Small intestine (tissue), 7 donors: ENCODE data around the gene AKR7A2. TPM values are rescaled to one million over a fixed set of nuclear protein-coding genes. Genes with fewer than 3 reads are reported as not detected.
A peak's percentile ranks its signal among the peaks of the same experiment; 100 is the strongest.
"Not testable (repeated sequence)": the region's sequence is repeated elsewhere in the genome, so short reads cannot be mapped to it uniquely, and the experiment has no call there.

ENCODE experiments used
- DNase-seq, 2 donors: peaks; one replicate each; pipeline versions ENCODE4 v3.0.0 to v3.0.0-alpha.2; 2013
- FAIRE-seq: peaks from 2 replicates; lab custom pipeline; 2012; peaks lifted over from hg19 to GRCh38; lab: Jason Lieb, UNC
- H3K27ac ChIP-seq, 3 donors: one replicate each; pipeline ENCODE4 v1.5.1; 2013; ENCODE audit warnings: low read length in 2 of 3, mild to moderate bottlenecking in 2 of 3, control low read depth in 1 of 3, inconsistent platforms in 1 of 3, low read depth in 1 of 3, moderate library complexity in 1 of 3
- H3K27me3 ChIP-seq, 3 donors: one replicate each; pipeline ENCODE4 v1.6.1; 2013; ENCODE audit warnings: low read length in 3 of 3, inconsistent platforms in 1 of 3; ENCODE audit not compliant: control insufficient read depth in 3 of 3, insufficient read depth in 3 of 3
- H3K36me3 ChIP-seq, 3 donors: one replicate each; pipeline ENCODE4 v1.6.1; 2013; ENCODE audit warnings: low read length in 3 of 3, inconsistent platforms in 1 of 3, low read depth in 1 of 3, mild to moderate bottlenecking in 1 of 3, moderate library complexity in 1 of 3; ENCODE audit not compliant: control insufficient read depth in 3 of 3, insufficient read depth in 2 of 3
- H3K4me1 ChIP-seq, 3 donors: one replicate each; pipeline ENCODE4 v1.6.1; 2013; ENCODE audit warnings: low read length in 2 of 3, inconsistent platforms in 1 of 3, low read depth in 1 of 3, mild to moderate bottlenecking in 1 of 3, moderate library complexity in 1 of 3; ENCODE audit not compliant: control insufficient read depth in 3 of 3, insufficient read depth in 2 of 3
- H3K4me3 ChIP-seq, 3 donors: one replicate each; pipeline ENCODE4 v1.5.1; 2013; ENCODE audit warnings: low read length in 3 of 3, control low read depth in 1 of 3, inconsistent platforms in 1 of 3, low read depth in 1 of 3, mild to moderate bottlenecking in 1 of 3, moderate library complexity in 1 of 3
- H3K9me3 ChIP-seq, 2 donors: one replicate each; pipeline ENCODE4 v1.6.1; 2013; ENCODE audit warnings: low read depth in 1 of 2, low read length in 1 of 2; ENCODE audit not compliant: control insufficient read depth in 2 of 2, insufficient read depth in 1 of 2
- WGBS, 3 donors: extraction: QIAGEN DNeasy Blood & Tissue Kit; methylation state at CpG; one replicate each; pipeline ENCODE4 v1.1.7; 2013; 5-methylcytosine and 5-hydroxymethylcytosine counted together
- polyA plus RNA-seq, 4 donors: library from polyadenylated mRNA; stranded (reverse) in 3 of 4; unstranded in 1 of 4; fragments of 200-250 nt in 3 of 4; fragments of 120-200 nt in 1 of 4; gene quantifications; one replicate each; pipeline versions ENCODE4 v1.2.1 to v1.2.3, GENCODE V29; 2013
- donor health status: healthy with polysubstance abuse.
- donor health status: control.
- donor health status: control.
- donor health status: Bipolar disorder and iron deficiency.
- donor health status: healthy.

The AKR7A2 gene
- polyA plus RNA-seq, 4 donors, result 73.2 to 153 (median 119) TPM

- WGBS, 3 donors, result 95 to 96% (median 95%) methylated on average over 10 of the region's 10 CpGs
- H3K27ac ChIP-seq, FAIRE-seq, H3K4me3 ChIP-seq, H3K27me3 ChIP-seq, DNase-seq, H3K9me3 ChIP-seq: not testable (repeated sequence)
- H3K4me1 ChIP-seq, result peaks cover 0 to 19% (median 4%) of the 10 kb centered on the region in 3 donors
- peaks cover 16 to 65% (median 20%) of the 10 kb centered on the region in 3 donors for H3K36me3 ChIP-seq
Measured at GRCh38 chr1:19304081-19304480, 7.9 kb downstream of the AKR7A2 start.

DNA sequence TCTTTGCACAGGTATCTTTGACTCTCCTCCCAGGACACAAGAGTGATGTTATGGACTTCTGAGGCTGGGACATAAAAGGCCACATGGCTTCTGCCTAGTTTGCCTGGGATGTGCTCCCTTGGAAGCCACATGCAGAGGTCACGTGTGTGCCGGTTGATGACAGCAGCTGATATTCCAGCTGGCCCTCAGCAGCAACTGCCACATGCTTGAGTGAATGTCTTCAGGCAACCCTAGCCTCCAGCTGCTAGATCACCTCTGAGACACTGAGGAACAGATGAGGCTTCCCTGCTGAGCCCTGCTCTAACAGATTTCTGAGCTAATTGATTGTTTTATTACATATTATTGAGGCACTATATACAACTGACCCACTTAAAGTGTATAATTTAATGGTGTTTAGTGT, 11.7 kb downstream of the AKR7A2 start:
- H3K27ac ChIP-seq, result no peak overlapping the region
- H3K4me1 ChIP-seq, result no peaks in the 10 kb centered on the region
- peaks cover 0 to 14% of the 10 kb centered on the region in 2 donors for H3K9me3 ChIP-seq
- FAIRE-seq (no peak), DNase-seq (no peak)
- no peaks in the 10 kb centered on the region for H3K27me3 ChIP-seq
- H3K4me3 ChIP-seq, result no peak overlapping the region
- 89 to 95% (median 92%) methylated on average over 2 of the region's 2 CpGs for WGBS, 3 donors
- H3K36me3 ChIP-seq, result peaks cover 8 to 36% (median 13%) of the 10 kb centered on the region in 3 donors

DNA sequence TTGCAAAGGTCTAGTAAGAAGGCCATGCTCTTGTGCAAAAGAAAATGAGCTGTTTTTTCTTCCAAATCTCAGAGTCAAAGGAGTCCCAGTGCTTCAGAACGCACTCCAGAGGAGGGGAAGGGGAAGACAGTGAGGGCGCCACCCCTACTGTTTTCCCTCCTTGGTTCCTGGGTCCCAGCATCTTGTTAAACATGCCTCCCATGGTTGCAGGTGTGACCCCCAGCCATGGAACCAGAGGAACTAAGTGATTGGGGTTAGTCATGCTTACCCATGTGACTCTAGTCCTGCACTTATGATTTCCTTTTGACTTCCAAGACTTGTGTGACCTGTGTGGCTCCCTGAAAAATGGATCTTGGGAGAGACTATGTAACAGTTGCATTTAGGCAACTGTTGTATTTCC, 17.3 kb downstream of the AKR7A2 start:
- no peaks in the 10 kb centered on the region for H3K27me3 ChIP-seq
- H3K4me3 ChIP-seq, result no peak overlapping the region
- H3K4me1 ChIP-seq, result no peaks in the 10 kb centered on the region
- peaks cover 0 to 40% of the 10 kb centered on the region in 2 donors for H3K9me3 ChIP-seq
- FAIRE-seq (no peak), DNase-seq (no peak)
- H3K27ac ChIP-seq, result no peak overlapping the region
- peaks cover 0 to 6% (median 0%) of the 10 kb centered on the region in 3 donors for H3K36me3 ChIP-seq
- WGBS, 3 donors, result 76 to 100% (median 79%) methylated on average over 2 of the region's 2 CpGs

- peak overlapping the region in 2 of 3 donors; percentile 56 to 88 for H3K27ac ChIP-seq
- peaks cover 0 to 24% (median 0%) of the 10 kb centered on the region in 3 donors for H3K4me1 ChIP-seq
- FAIRE-seq, result no peak
- peaks cover 3 to 16% (median 10%) of the 10 kb centered on the region in 3 donors for H3K36me3 ChIP-seq
- peaks cover 0 to 20% of the 10 kb centered on the region in 2 donors for H3K9me3 ChIP-seq
- H3K27me3 ChIP-seq, result no peaks in the 10 kb centered on the region
- DNase-seq, result peak in 1 of 2 donors; percentile 77
- 16 to 48% (median 31%) methylated on average over 2 of the region's 2 CpGs for WGBS, 3 donors
- H3K4me3 ChIP-seq, result peak overlapping the region; percentile 36 to 96 (median 47)
Measured at GRCh38 chr1:19289244-19289643, 22.7 kb downstream of the AKR7A2 start.

DNA sequence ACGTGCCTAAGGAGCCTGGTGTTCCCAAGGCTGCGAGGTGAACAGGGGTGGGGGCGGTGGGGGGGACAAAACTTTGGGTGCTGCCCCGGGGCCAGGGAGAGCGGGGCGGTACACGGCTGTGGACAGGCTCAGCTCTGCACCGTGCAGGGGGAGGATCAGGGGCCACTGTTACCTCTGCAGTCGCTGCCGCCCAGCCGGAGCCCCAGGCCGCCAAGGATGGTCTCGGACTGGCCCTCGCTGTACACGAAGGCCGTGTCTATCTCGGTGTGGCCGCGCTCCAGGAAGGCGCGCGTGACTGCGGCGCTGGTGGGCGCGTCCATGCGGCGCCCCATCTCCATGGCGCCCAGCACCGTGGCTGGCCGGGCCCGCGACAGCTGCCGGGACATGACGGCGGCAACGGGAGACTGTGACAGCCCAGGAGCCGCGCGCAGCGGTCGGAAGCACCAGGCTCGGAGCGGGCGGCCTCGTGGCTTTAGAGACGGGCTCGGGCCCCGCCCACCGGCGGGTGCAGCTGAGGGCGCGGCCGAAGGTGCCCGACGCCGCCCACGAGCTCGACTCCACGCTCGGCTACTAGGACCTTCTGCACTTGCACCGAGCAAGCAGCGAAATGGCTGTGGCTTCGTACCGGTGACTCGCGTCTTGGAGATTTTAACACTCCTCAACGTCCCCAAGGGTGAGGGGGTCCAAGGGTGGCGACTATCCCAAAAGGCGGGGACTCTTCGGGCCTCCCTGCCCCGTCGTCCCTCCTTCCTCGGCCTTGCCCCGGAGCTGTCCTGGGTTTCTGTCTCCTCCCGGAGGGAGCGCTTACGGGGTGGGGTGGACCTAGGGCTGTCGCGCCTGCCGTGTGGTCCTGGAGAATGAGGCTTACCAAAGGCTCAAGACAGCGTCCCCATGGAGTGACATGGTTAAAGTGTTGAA, 23.4 kb downstream of the AKR7A2 start, which contains the start of gene AKR7A3:
TSS of gene AKR7A3 (minus strand) at position 447 of the 918 bp plus-strand sequence. CDS start at position 386, 61 bp downstream.
- Histone ChIP-seq H3K4me3 (peak within 1 kb of the TSS; percentile 36 to 96 (median 47)), H3K27ac (peak within 1 kb of the TSS in 2 of 3 donors; percentile 93 to 94), H3K4me1 (peaks cover 0 to 24% (median 0%) of the 10 kb centered on the region in 3 donors), H3K36me3 (peaks cover 3 to 22% (median 16%) of the 10 kb centered on the region in 3 donors), H3K9me3 (peaks cover 0 to 13% of the 10 kb centered on the region in 2 donors)
- DNase-seq, result peak; percentile 85 to 90
- 1 to 15% (median 12%) methylated on average over 49 to 75 of the region's 82 CpGs for WGBS, 3 donors
- H3K27me3 ChIP-seq, FAIRE-seq: not testable (repeated sequence)

GRCh38 chr1:19287436-19288185, 24.3 kb downstream of the AKR7A2 start:
- peak in 1 of 2 donors; percentile 96 for DNase-seq
- Histone ChIP-seq H3K27me3 (no peaks in the 10 kb centered on the region), H3K4me1 (peaks cover 0 to 24% (median 0%) of the 10 kb centered on the region in 3 donors), H3K9me3 (peaks cover 0 to 7% of the 10 kb centered on the region in 2 donors), H3K36me3 (peaks cover 3 to 25% (median 16%) of the 10 kb centered on the region in 3 donors), H3K27ac (peak overlapping the region in 2 of 3 donors; percentile 93 to 94), H3K4me3 (peak overlapping the region in 1 of 3 donors; percentile 96)
- 23 to 69% (median 43%) methylated on average over 13 of the region's 13 CpGs for WGBS, 3 donors
- FAIRE-seq, result no peak

GRCh38 chr1:19285807-19286206, 26.1 kb downstream of the AKR7A2 start:
- peak overlapping the region in 1 of 3 donors; percentile 96 for H3K4me3 ChIP-seq
- WGBS, 3 donors, result 0 to 60% (median 41%) methylated on average over 1 to 3 of the region's 3 CpGs
- H3K4me1 ChIP-seq, result peaks cover 0 to 24% (median 0%) of the 10 kb centered on the region in 3 donors
- peak in 1 of 2 donors; percentile 56 for DNase-seq
- not testable (repeated sequence) for FAIRE-seq, H3K9me3 ChIP-seq, H3K27me3 ChIP-seq
- peaks cover 3 to 28% (median 21%) of the 10 kb centered on the region in 3 donors for H3K36me3 ChIP-seq
- H3K27ac ChIP-seq, result peak overlapping the region in 2 of 3 donors; percentile 93 to 94

DNA sequence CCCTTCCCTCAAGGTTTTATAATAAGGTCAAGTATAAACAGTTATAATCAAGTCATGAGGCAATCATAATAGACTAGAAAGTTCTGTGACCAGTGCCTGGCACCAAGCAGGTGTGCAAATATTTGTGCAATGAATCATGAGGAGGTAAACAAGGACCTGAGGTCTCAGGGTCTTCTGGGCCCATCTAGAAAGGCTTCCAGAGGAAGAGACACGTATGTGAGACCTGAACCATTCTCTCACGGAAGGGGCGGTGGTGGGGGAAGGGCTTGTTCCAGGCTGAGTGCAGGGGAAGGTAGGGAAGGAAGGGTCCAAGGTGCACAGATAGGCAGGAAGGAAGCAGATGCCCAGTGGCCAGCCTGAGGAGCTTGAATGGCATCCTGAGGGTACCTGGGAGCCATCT, 26.6 kb downstream of the AKR7A2 start:
- Histone ChIP-seq H3K36me3 (peaks cover 3 to 28% (median 21%) of the 10 kb centered on the region in 3 donors), H3K4me3 (peak overlapping the region in 1 of 3 donors; percentile 96), H3K27ac (peak overlapping the region in 2 of 3 donors; percentile 93 to 94), H3K4me1 (peaks cover 0 to 24% (median 0%) of the 10 kb centered on the region in 3 donors)
- not testable (repeated sequence) for FAIRE-seq, H3K27me3 ChIP-seq, H3K9me3 ChIP-seq, DNase-seq
- WGBS, 3 donors, result 31 to 73% (median 59%) methylated on average over 3 of the region's 3 CpGs
